ENCODE data around the gene B3GAT3.

GRCh38 chr11:62669420-62670161, 47.8 kb upstream of the B3GAT3 start:
- TF ChIP-seq CTCF (conservative IDR thresholded peaks at IDR 0.05 in 1 of 2, IDR thresholded peaks at IDR 0.05 in 1 of 2; ENCODE audit: extremely low read depth in 1 of 2, insufficient read depth in 1 of 2, low read depth in 1 of 2, low read length in 2 of 2) (no peak), EZH2 (IDR thresholded peaks at IDR 0.05; ENCODE audit: borderline replicate concordance, low read length) (no peak)

Data from mammary epithelial cell (primary cell).